BLaER1 (cell line): ENCODE measurements around the gene ADAMTS10.
"Not testable (repeated sequence)": the region's sequence is repeated elsewhere in the genome, so short reads cannot be mapped to it uniquely, and the experiment has no call there.

ENCODE experiments used
- H3K27ac ChIP-seq: shearing (Covaris generic); formaldehyde crosslinking; 2 replicates; pipeline ENCODE4 v1.8.1; 2022
- H3K27me3 ChIP-seq: shearing (Covaris generic); formaldehyde crosslinking; 2 replicates; pipeline ENCODE4 v1.8.1; 2022
- H3K36me3 ChIP-seq: shearing (Covaris generic); formaldehyde crosslinking; 2 replicates; pipeline ENCODE4 v1.8.1; 2022
- H3K4me1 ChIP-seq: shearing (Covaris generic); formaldehyde crosslinking; 2 replicates; pipeline ENCODE4 v1.8.1; 2022
- H3K4me2 ChIP-seq: shearing (Covaris generic); formaldehyde crosslinking; 2 replicates; pipeline ENCODE4 v1.8.1; 2022
- H3K4me3 ChIP-seq: shearing (Covaris generic); formaldehyde crosslinking; 2 replicates; pipeline ENCODE4 v1.8.1; 2022
- H3K9ac ChIP-seq: shearing (Covaris generic); formaldehyde crosslinking; 2 replicates; pipeline ENCODE4 v1.8.1; 2022
- H3K9me3 ChIP-seq: shearing (Covaris generic); formaldehyde crosslinking; 2 replicates; pipeline ENCODE4 v1.8.1; 2022
- H4K20me1 ChIP-seq: shearing (Covaris generic); formaldehyde crosslinking; 2 replicates; pipeline ENCODE4 v1.8.1; 2022
- Cebpa-rat ChIP-seq: shearing (Covaris generic); IDR thresholded peaks from 2 replicates; pipeline ENCODE4 v1.8.1; 2022

The ADAMTS10 gene

DNA sequence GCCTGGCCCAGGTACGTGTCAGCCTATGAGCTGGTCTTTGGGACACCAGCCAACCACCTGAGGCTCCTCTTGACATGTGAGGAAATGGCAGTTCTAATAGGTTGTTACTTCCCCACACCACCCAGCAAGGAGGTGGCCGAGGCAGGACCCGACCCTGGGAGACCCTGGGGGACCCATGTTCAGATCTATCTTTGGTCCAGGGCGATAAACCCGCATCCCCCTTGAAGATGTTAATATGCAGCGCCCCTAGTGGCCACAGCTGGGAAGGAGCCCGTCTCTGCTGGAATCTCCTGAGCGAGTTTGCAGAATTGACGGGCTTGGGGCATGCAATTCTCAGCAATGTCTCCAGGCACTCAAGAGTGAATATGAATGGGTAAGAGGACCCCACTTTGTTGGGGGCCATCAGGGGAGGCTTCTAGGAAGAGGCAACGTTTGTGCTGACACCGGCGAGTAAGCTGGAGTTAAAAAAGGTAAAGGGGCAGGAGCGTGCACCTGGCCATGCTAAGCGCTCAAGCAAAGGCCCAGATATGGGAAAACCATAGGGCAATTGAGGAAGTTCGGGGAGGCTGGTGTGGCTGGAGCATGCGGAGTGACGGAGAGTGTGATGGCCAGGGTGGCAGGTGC, 31.8 kb downstream of the ADAMTS10 start:
- peaks cover 60% of the 10 kb centered on the region for H3K4me1 ChIP-seq
- TF ChIP-seq Cebpa-rat, result no peak
- H3K4me2 ChIP-seq, result peak overlapping the region; percentile 89

DNA sequence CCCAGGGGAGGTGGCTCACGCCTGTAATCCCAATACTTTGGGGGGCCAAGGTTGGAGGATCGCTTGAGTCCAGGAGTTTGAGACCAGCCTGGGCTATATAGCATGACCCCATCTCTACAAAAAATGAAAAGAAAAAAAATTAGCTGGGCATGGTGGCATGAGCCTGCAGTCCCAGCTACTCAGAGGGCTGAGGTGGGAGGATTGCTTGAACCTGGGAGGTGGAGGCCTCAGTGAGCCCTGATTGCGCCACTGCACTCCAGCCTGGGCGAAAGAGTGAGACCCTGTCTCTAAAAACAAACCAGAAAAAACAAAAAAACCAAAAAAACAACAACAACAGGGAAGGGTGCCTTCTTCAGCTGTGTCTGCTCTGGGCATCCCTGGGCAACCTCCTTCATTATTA, 32.8 kb downstream of the ADAMTS10 start:
- Histone ChIP-seq H3K4me1 (peaks cover 66% of the 10 kb centered on the region), H3K27ac (peak overlapping the region; percentile 74), H3K36me3 (peaks cover 5% of the 10 kb centered on the region; the same call in 1 of the 2 replicates), H3K4me2 (peak overlapping the region; percentile 89), H3K9ac (peak overlapping the region; percentile 65), H3K9me3 (no peaks in the 10 kb centered on the region), H3K27me3 (peaks cover 6% of the 10 kb centered on the region; the same call in 1 of the 2 replicates), H4K20me1 (no peaks in the 10 kb centered on the region), H3K4me3 (peak overlapping the region; percentile 61)
- no peak for TF ChIP-seq Cebpa-rat

More for the DNA sequence above, 31.8 kb downstream of the ADAMTS10 start:
- H3K27ac ChIP-seq, result no peak overlapping the region
- H3K27me3 ChIP-seq, result peaks cover 6% of the 10 kb centered on the region; the same call in 1 of the 2 replicates
- no peaks in the 10 kb centered on the region for H3K9me3 ChIP-seq
- no peak overlapping the region for H3K4me3 ChIP-seq
- H3K36me3 ChIP-seq, result peaks cover 15% of the 10 kb centered on the region
- H4K20me1 ChIP-seq, result no peaks in the 10 kb centered on the region
- H3K9ac ChIP-seq, result no peak overlapping the region

DNA sequence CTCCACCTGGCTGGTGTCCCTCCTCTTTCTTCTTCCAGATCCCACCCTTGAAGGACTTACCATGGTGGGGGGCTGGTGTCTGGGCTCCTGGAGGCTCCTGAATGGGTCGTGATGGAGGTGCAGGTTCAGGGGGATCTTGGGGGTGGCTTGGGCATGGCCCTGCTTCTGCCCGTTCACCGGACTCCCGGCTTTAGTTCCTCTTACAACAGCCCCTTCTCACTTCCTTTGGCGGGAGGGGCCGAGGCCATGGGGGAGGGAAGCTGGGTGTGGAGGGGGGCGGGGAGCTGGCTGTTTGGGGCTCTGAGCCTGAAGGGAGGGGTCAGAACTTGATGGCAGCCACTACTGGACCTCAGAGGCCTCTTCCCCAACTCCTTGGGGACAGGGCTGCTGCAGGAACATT, 33.3 kb downstream of the ADAMTS10 start, which contains the start of gene MYO1F:
TSS of gene MYO1F (minus strand) at position 196 of the 400 bp plus-strand sequence. CDS start at position 63, 133 bp downstream.
- H3K36me3 ChIP-seq, result 0 out of 2 replicates have a peak, but pooled peaks cover under 1% of the 10 kb centered on the region
- no peaks in the 10 kb centered on the region for H3K9me3 ChIP-seq
- H3K4me1 ChIP-seq, result peaks cover 71% of the 10 kb centered on the region
- peaks cover 6% of the 10 kb centered on the region; the same call in 1 of the 2 replicates for H3K27me3 ChIP-seq
- H4K20me1 ChIP-seq, result no peaks in the 10 kb centered on the region
- peak within 1 kb of the TSS; percentile 61 for H3K4me3 ChIP-seq
- peak within 1 kb of the TSS; percentile 74 for H3K27ac ChIP-seq
- H3K9ac ChIP-seq, result peak within 1 kb of the TSS; percentile 65
- peak within 1 kb of the TSS; percentile 89 for H3K4me2 ChIP-seq
- no peak for TF ChIP-seq Cebpa-rat

DNA sequence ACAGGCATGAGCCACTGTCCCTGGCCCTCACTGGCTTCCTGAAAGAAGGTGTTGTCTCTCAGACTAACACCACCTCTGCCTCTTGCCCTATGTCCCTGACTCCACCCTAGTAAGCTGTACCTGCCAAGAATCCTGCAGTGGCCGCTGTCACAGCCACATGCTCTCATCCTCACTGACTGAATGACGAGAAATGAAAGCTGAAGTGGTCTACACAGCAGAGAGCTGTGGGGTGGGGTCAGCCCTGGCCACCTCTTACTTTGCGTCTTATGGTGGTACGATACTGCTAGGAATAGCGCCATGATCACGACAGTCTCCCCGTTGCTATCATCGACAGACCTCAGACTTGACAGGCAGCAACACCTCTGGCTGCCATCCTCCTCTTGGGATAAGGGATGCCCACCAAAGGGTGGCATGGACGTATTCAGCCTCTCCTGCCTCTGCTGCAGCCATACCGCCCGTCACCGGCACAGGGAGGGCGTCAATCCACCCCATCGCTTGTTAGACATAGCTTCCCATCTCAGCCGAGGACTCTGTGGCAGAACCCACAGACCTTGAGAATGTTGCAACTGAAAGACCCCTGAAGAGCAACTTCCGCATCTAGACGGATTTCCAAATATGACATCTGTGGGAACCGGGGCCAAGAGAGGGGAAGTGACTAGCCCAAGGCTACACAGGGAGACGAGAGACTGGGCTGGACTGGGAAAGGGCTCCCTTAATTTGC, 34.1 kb downstream of the ADAMTS10 start:
- H3K27ac ChIP-seq, result peak overlapping the region; percentile 74

DNA sequence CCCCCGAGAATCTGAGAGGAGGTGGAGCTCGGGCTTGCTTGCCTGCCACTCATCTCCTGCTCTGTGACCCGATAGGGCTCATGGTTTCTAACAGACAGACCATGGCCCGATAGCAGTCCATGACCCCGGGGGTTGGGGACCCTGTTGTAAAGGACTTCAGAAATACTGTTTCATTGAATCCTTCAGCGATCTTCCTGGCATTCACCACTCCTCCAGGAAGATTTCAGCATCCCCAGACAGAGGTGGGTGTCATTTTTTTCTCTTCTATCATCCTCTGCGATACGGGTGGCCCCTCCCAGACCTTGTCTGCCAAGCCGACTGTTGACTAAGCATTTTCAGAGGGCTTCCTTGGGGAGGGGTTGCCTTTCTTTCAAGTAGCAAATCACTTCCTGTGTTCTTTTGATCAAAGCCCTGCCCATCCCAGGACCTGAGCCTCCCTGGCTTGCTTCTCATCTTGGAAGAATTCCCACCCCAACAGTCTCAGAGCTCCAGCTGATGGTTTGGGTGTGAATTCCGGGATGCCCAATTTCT, 35.0 kb downstream of the ADAMTS10 start:
- Histone ChIP-seq H3K4me2 (peak overlapping the region; percentile 89), H3K9me3 (no peaks in the 10 kb centered on the region), H3K27me3 (peaks cover 6% of the 10 kb centered on the region; the same call in 1 of the 2 replicates), H3K9ac (peak overlapping the region; percentile 31; the same call in 1 of the 2 replicates), H3K4me3 (0 out of 2 replicates have a peak overlapping the region, but pooled peaks have one; percentile 61), H3K4me1 (peaks cover 81% of the 10 kb centered on the region), H4K20me1 (no peaks in the 10 kb centered on the region), H3K27ac (peak overlapping the region; percentile 74; the same call in 1 of the 2 replicates), H3K36me3 (no peaks in the 10 kb centered on the region)
- TF ChIP-seq Cebpa-rat, result no peak

More for the DNA sequence above, 34.1 kb downstream of the ADAMTS10 start:
- peak overlapping the region; percentile 61 for H3K4me3 ChIP-seq
- H3K4me2 ChIP-seq, result peak overlapping the region; percentile 89
- H3K36me3 ChIP-seq, result no peaks in the 10 kb centered on the region
- H3K4me1 ChIP-seq, result peaks cover 79% of the 10 kb centered on the region
- TF ChIP-seq Cebpa-rat, result no peak
- H4K20me1 ChIP-seq, result no peaks in the 10 kb centered on the region
- H3K9ac ChIP-seq, result peak overlapping the region; percentile 65
- peaks cover 6% of the 10 kb centered on the region; the same call in 1 of the 2 replicates for H3K27me3 ChIP-seq
- no peaks in the 10 kb centered on the region for H3K9me3 ChIP-seq

DNA sequence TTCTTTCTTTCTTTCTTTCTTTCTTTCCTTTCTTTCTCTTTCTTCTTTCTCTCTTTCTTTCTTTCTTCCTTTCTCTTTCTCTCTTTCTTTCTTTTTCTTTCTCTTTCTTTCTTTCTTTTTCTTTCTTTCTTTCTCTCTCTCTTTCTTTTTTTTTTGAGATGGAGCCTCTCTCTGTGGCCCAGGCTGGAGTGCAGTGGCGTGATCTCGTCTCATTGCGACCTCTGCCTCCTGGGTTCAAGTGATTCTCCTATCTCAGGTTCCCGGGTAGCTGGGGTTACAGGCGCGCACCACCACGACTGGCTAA, 35.9 kb downstream of the ADAMTS10 start:
- H4K20me1 ChIP-seq, H3K27ac ChIP-seq, H3K4me2 ChIP-seq, H3K27me3 ChIP-seq, H3K9me3 ChIP-seq, H3K36me3 ChIP-seq, H3K9ac ChIP-seq, H3K4me3 ChIP-seq: not testable (repeated sequence)
- H3K4me1 ChIP-seq, result peaks cover 84% of the 10 kb centered on the region

DNA sequence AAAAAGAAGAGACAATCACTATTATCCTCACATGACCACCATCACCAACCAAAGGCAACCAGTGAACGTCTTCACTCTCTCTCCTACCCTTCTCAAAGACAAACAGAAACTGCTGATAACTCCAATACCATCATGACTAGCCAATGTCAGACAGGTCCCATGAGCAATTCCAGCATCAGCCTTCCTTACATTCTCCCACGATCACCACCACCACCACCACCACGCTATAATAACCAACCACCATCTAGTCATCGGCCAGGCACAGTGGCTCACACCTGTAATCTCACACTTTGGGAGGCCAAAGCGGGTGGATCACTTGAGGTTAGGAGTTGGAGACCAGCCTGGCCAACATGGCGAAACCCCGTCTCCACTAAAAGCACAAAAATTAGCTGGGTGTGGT, 37.2 kb downstream of the ADAMTS10 start:
- H3K4me2 ChIP-seq, result no peak overlapping the region
- no peak overlapping the region for H3K4me3 ChIP-seq
- H3K27me3 ChIP-seq, result no peaks in the 10 kb centered on the region
- no peaks in the 10 kb centered on the region for H3K9me3 ChIP-seq
- no peaks in the 10 kb centered on the region for H4K20me1 ChIP-seq
- no peaks in the 10 kb centered on the region for H3K36me3 ChIP-seq
- peaks cover 86% of the 10 kb centered on the region for H3K4me1 ChIP-seq
- no peak for TF ChIP-seq Cebpa-rat
- no peak overlapping the region for H3K27ac ChIP-seq
- H3K9ac ChIP-seq, result no peak overlapping the region

DNA sequence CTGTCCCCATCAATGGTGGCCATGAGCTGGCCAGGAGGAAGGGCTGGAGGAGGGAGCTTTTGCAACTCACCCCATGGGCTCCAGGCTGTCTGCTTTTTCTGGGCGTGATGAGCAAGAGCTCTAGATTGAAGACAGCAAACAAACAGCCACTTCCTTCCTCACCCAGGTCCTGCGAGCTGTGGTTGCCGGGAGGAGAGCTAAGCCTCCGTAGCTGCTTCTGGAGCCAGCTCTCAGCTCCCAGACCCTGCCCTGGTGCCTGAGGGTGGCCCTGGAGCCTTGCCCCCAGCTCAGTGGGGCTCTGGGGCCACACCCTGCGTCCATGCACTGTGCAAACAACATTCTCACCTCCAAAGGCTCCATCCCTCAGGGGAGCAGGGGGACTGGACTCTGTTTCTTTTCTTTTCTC, 39.5 kb downstream of the ADAMTS10 start:
- Histone ChIP-seq H3K4me2 (peak overlapping the region; percentile 78), H3K36me3 (no peaks in the 10 kb centered on the region), H4K20me1 (no peaks in the 10 kb centered on the region), H3K27ac (peak overlapping the region; percentile 80), H3K4me1 (peaks cover 83% of the 10 kb centered on the region), H3K9me3 (no peaks in the 10 kb centered on the region), H3K27me3 (no peaks in the 10 kb centered on the region), H3K9ac (peak overlapping the region; percentile 56), H3K4me3 (peak overlapping the region; percentile 14; the same call in 1 of the 2 replicates)
- no peak for TF ChIP-seq Cebpa-rat

DNA sequence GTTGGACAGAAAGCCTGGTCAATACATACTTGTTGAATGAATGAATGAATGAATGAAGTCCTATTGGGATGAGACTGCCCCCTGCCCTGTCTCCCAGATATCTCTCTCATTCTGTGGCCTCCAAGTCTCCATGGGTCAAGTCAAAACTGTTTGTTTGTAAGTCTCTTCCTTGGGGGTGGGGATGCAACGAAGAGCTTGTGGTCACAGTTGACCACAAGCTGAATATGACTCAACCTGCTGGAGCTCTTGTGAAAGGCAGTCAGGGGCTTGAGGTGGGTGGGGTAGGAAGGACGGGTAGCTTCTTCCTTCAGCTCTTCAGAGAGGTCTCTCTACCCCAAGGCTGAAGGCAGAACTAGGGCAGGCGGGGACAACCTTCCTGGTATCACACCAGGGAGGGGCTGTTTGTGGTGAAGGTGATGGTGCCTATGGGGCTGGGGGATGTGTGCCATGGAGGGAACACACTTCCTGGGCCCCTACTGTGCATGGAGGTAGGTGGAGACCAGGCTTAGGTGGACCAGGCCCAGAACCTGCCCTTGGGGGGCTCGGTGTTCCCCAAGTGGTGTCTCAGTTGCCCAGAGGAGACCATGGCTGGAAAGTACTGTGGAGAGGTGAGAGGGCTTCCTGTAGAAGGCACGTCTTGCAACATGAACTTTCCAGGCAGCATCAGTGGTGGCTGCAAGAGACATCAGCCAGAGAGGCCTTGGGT, 41.3 kb downstream of the ADAMTS10 start:
- H3K36me3 ChIP-seq, result no peaks in the 10 kb centered on the region
- no peaks in the 10 kb centered on the region for H3K9me3 ChIP-seq
- H3K27me3 ChIP-seq, result no peaks in the 10 kb centered on the region
- H3K4me3 ChIP-seq, result peak overlapping the region; percentile 9; the same call in 1 of the 2 replicates
- peak overlapping the region; percentile 41; the same call in 1 of the 2 replicates for H3K9ac ChIP-seq
- H4K20me1 ChIP-seq, result no peaks in the 10 kb centered on the region
- peaks cover 92% of the 10 kb centered on the region for H3K4me1 ChIP-seq
- H3K27ac ChIP-seq, result peak overlapping the region; percentile 80
- TF ChIP-seq Cebpa-rat, result peak; percentile 96
- peak overlapping the region; percentile 78 for H3K4me2 ChIP-seq
